ENCODE data around the gene CENPS.

GRCh38 chr1:10421637-10422036 lies 8.6 kb upstream of the CENPS start:
- TF ChIP-seq CTCF (IDR thresholded peaks at IDR 0.05): no peak
- TF ChIP-seq POLR2A (IDR thresholded peaks at IDR 0.05): no peak
